ENCODE measurements around the gene BMX. TPM values are rescaled to one million over a fixed set of nuclear protein-coding genes. Genes with fewer than 3 reads are reported as not detected.

The BMX gene
- total and polyA plus RNA-seq, 9 of the 15 experiments (the other 6 are each of a cell fraction or from before 2014, with no cell fraction given), result 0.45 to 4.2 (median 1.8) TPM

DNA sequence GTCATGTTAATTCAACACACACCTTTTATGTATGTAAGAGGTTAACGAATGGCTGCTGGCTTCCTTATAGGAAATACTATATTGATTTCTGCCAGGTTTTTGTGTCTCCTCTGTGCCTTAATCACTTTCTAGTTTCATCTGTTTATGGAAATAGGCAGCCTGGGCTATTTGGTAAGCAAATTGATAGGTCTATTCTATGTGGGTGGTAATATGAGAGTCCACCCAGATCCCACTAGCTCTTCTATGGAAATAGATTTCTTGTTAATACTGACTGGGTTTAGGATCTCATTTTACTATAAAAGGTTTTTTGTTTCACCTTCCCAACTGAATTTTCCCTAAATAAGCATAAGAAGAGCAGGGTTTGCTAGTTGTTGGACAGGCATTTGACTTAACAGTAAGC, 4.1 kb downstream of the BMX start:
- H3K27ac ChIP-seq (ENCODE audit: extremely low read depth, low read depth, low read length), result peak overlapping the region; percentile 75
- no peak overlapping the region for H3K4me2 ChIP-seq (ENCODE audit: insufficient read depth, low read length)
- H3K36me3 ChIP-seq (ENCODE audit: control insufficient read depth, insufficient read depth, low read length), result no peaks in the 10 kb centered on the region; the same call in 2 of the 3 replicates
- H3K4me1 ChIP-seq (replicated peaks in 1 of 2; ENCODE audit: control insufficient read depth in 2 of 2, insufficient read depth in 2 of 2, low read length in 2 of 2), result peaks cover 0 to 20% of the 10 kb centered on the region in 2 experiments; a peak in 4 of 5 replicates
- DNase-seq (ENCODE audit: extremely low read depth in 1 of 4, low spot score in 3 of 4) (no peak), ATAC-seq (peak; percentile 33; the same call in 2 of the 3 replicates), FAIRE-seq (no peak)
- H4K20me1 ChIP-seq (replicated peaks; ENCODE audit: control insufficient read depth, insufficient read depth, low read length), result no peaks in the 10 kb centered on the region
- 0 out of 2 replicates have a peak, but pooled peaks have one; percentile 6 for TF ChIP-seq FOSL1 (tag; conservative IDR thresholded peaks at IDR 0.05)
- no peak for TF ChIP-seq CHD4 (IDR thresholded peaks at IDR 0.05; ENCODE audit: insufficient read depth, insufficient replicate concordance, low read depth, low read length, poor library complexity, severe bottlenecking)
- no peaks in the 10 kb centered on the region for H3K27me3 ChIP-seq (ENCODE audit: control insufficient read depth in 2 of 2, insufficient read depth in 2 of 2, low read length in 2 of 2)
- H3K9me3 ChIP-seq (replicated peaks; ENCODE audit: control insufficient read depth, insufficient read depth, low read depth, low read length), result no peaks in the 10 kb centered on the region; the same call in 1 of the 2 replicates
- 75% methylated on average over 1 of the region's 1 CpG for WGBS (ENCODE audit: insufficient coverage, low coverage, missing lambda C conversion rate)
- no peaks in the 10 kb centered on the region for H3K79me2 ChIP-seq (ENCODE audit: control insufficient read depth, insufficient read depth, low read length)
- intact Hi-C loops (cut with micrococcal nuclease), result no loop called here
- H3K9ac ChIP-seq (ENCODE audit: insufficient read depth in 1 of 2, low read depth in 2 of 2, low read length in 2 of 2), result peak overlapping the region in 1 of 2 experiments; percentile 60; a peak in 1 of 4 replicates
- ChIA-PET CTCF (ENCODE audit: low intra/inter-chr PET ratio) (no interaction called here), POLR2A (interaction anchor here (0.7 to 1.2 kb wide), 4 partner anchors 11 to 1369 kb away, joined by 3 read pairs; partner anchors contain the start of gene PIR)
- BruUV-seq (replicated peaks), result no TSS peak
- H2AFZ ChIP-seq (ENCODE audit: low read depth, low read length), result peak overlapping the region; percentile 75
- no peaks in the 10 kb centered on the region for H3K9me1 ChIP-seq (ENCODE audit: control insufficient read depth, insufficient read depth, low read length)
- in situ Hi-C loops (cut with MboI), result loop anchor here (5.0 kb wide), 1 partner anchor 58 kb away; no protein-coding TSS in a partner anchor
- no peak overlapping the region for H3K4me3 ChIP-seq

DNA sequence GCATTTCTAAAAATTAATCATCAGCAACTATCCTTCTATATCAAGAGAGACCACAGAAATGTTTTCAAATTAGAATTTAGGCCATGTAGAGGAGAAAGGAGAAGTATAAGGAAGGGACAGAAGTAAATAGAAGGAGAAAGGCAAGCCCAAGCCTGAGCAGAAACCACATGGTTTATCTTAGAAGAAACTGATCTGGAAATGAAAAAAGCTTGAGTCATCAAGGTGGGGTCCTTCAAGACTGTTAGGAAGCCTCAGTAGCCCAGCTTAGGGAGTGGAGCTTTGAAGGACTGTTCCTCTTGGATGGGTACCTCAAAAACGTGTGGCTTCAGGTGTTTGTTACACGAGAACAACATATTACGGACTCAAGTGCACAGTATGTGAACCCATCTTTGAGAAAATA, 4.5 kb downstream of the BMX start:
- no peaks in the 10 kb centered on the region for H4K20me1 ChIP-seq (replicated peaks; ENCODE audit: control insufficient read depth, insufficient read depth, low read length)
- no peaks in the 10 kb centered on the region; the same call in 2 of the 3 replicates for H3K36me3 ChIP-seq (ENCODE audit: control insufficient read depth, insufficient read depth, low read length)
- no TSS peak for BruUV-seq (replicated peaks)
- peak overlapping the region; percentile 75 for H2AFZ ChIP-seq (ENCODE audit: low read depth, low read length)
- POLR2A ChIA-PET, result interaction anchor here (0.7 to 1.2 kb wide), 4 partner anchors 10 to 1369 kb away, joined by 3 read pairs; partner anchors contain the start of gene PIR
- peak overlapping the region; percentile 58; the same call in 1 of the 2 replicates for H3K4me2 ChIP-seq (ENCODE audit: insufficient read depth, low read length)
- peaks cover 0 to 20% of the 10 kb centered on the region in 2 experiments; a peak in 4 of 5 replicates for H3K4me1 ChIP-seq (replicated peaks in 1 of 2; ENCODE audit: control insufficient read depth in 2 of 2, insufficient read depth in 2 of 2, low read length in 2 of 2)
- ATAC-seq (peak; percentile 89), DNase-seq (ENCODE audit: extremely low read depth in 1 of 4, low spot score in 3 of 4) (peak in 2 of 4 experiments; percentile 48 to 58), FAIRE-seq (peak; percentile 84)
- no peak overlapping the region for H3K4me3 ChIP-seq
- in situ Hi-C loops (cut with MboI), result loop anchor here (5.0 kb wide), 1 partner anchor 57 kb away; no protein-coding TSS in a partner anchor
- no peaks in the 10 kb centered on the region for H3K27me3 ChIP-seq (ENCODE audit: control insufficient read depth in 2 of 2, insufficient read depth in 2 of 2, low read length in 2 of 2)
- WGBS (ENCODE audit: insufficient coverage, low coverage, missing lambda C conversion rate), result 10% methylated on average over 3 of the region's 3 CpGs
- CTCF ChIA-PET (ENCODE audit: low intra/inter-chr PET ratio), result no interaction called here
- H3K79me2 ChIP-seq (ENCODE audit: control insufficient read depth, insufficient read depth, low read length), result no peaks in the 10 kb centered on the region
- peak overlapping the region in 1 of 2 experiments; percentile 60; a peak in 1 of 4 replicates for H3K9ac ChIP-seq (ENCODE audit: insufficient read depth in 1 of 2, low read depth in 2 of 2, low read length in 2 of 2)
- no peaks in the 10 kb centered on the region; the same call in 1 of the 2 replicates for H3K9me3 ChIP-seq (replicated peaks; ENCODE audit: control insufficient read depth, insufficient read depth, low read depth, low read length)
- peak overlapping the region; percentile 75 for H3K27ac ChIP-seq (ENCODE audit: extremely low read depth, low read depth, low read length)
- intact Hi-C loops (cut with micrococcal nuclease), result no loop called here
- no peaks in the 10 kb centered on the region for H3K9me1 ChIP-seq (ENCODE audit: control insufficient read depth, insufficient read depth, low read length)
- TF ChIP-seq, protein P1, sequence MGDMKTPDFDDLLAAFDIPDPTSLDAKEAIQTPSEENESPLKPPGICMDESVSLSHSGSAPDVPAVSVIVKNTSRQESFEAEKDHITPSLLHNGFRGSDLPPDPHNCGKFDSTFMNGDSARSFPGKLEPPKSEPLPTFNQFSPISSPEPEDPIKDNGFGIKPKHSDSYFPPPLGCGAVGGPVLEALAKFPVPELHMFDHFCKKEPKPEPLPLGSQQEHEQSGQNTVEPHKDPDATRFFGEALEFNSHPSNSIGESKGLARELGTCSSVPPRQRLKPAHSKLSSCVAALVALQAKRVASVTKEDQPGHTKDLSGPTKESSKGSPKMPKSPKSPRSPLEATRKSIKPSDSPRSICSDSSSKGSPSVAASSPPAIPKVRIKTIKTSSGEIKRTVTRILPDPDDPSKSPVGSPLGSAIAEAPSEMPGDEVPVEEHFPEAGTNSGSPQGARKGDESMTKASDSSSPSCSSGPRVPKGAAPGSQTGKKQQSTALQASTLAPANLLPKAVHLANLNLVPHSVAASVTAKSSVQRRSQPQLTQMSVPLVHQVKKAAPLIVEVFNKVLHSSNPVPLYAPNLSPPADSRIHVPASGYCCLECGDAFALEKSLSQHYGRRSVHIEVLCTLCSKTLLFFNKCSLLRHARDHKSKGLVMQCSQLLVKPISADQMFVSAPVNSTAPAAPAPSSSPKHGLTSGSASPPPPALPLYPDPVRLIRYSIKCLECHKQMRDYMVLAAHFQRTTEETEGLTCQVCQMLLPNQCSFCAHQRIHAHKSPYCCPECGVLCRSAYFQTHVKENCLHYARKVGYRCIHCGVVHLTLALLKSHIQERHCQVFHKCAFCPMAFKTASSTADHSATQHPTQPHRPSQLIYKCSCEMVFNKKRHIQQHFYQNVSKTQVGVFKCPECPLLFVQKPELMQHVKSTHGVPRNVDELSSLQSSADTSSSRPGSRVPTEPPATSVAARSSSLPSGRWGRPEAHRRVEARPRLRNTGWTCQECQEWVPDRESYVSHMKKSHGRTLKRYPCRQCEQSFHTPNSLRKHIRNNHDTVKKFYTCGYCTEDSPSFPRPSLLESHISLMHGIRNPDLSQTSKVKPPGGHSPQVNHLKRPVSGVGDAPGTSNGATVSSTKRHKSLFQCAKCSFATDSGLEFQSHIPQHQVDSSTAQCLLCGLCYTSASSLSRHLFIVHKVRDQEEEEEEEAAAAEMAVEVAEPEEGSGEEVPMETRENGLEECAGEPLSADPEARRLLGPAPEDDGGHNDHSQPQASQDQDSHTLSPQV (IDR thresholded peaks at IDR 0.05), result peak; percentile 63; the same call in 1 of the 2 replicates
- TF ChIP-seq, protein P2, sequence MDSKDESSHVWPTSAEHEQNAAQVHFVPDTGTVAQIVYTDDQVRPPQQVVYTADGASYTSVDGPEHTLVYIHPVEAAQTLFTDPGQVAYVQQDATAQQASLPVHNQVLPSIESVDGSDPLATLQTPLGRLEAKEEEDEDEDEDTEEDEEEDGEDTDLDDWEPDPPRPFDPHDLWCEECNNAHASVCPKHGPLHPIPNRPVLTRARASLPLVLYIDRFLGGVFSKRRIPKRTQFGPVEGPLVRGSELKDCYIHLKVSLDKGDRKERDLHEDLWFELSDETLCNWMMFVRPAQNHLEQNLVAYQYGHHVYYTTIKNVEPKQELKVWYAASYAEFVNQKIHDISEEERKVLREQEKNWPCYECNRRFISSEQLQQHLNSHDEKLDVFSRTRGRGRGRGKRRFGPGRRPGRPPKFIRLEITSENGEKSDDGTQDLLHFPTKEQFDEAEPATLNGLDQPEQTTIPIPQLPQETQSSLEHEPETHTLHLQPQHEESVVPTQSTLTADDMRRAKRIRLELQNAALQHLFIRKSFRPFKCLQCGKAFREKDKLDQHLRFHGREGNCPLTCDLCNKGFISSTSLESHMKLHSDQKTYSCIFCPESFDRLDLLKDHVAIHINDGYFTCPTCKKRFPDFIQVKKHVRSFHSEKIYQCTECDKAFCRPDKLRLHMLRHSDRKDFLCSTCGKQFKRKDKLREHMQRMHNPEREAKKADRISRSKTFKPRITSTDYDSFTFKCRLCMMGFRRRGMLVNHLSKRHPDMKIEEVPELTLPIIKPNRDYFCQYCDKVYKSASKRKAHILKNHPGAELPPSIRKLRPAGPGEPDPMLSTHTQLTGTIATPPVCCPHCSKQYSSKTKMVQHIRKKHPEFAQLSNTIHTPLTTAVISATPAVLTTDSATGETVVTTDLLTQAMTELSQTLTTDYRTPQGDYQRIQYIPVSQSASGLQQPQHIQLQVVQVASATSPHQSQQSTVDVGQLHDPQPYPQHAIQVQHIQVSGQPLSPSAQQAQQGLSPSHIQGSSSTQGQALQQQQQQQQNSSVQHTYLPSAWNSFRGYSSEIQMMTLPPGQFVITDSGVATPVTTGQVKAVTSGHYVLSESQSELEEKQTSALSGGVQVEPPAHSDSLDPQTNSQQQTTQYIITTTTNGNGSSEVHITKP (IDR thresholded peaks at IDR 0.05; ENCODE audit: partially characterized antibody), result peak; percentile 8
- peak; percentile 17; the same call in 1 of the 2 replicates for TF ChIP-seq EP400 (IDR thresholded peaks at IDR 0.05)
